NCI-H748 (cell line): ENCODE results near the gene HDHD2.
A peak's percentile ranks its signal among the peaks of the same experiment; 100 is the strongest.
"Not testable (repeated sequence)": the region's sequence is repeated elsewhere in the genome, so short reads cannot be mapped to it uniquely, and the experiment has no call there.

ENCODE experiments used
- DNase-seq: peaks from one replicate; lab custom pipeline; 2025; ENCODE audit not compliant: unreplicated experiment; lab: John Stamatoyannopoulos, UW

Gene HDHD2

DNA sequence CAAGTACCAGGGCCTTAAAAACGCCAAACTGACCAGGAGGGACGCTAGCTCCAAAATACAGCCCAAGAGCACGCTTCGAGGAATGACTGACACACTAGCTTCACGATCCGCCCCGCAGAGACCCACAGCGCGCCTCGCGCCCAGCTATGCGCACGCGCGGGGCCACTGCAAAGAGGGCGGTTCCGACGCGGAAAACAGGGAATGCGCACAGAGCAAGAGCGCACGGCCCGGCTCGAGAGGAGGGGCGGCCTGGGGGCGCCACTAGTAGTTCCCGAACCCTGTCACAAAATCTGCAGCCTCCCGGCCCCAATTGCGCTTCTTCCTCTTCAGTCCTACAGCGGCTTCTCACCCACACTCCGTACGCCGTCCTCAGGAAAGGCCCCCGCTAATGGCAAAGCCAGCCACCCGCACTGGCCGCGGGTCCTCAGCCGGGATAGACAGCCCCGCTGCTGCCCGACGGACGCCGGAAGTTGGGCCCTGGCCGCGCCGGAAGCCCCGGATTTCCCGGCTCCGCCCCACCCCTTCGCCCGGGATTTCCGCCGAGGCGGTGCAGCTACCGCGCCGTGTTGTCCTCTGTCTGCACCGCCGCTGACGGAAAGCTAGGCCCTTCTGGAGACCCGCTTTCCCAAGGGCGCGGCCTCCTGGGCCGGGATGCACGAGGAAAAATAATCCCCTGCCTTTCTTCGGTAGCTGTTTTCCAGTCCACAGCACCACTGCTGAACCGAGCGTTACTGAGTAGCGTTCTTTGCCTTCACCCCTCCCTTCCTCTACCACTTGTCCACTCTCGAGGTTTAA, at the start of gene HDHD2:
TSS of gene HDHD2 (minus strand) at position 472 of the 795 bp plus-strand sequence. CDS start 14,061 bp downstream, outside the sequence.
- peak; percentile 88 for DNase-seq

DNA sequence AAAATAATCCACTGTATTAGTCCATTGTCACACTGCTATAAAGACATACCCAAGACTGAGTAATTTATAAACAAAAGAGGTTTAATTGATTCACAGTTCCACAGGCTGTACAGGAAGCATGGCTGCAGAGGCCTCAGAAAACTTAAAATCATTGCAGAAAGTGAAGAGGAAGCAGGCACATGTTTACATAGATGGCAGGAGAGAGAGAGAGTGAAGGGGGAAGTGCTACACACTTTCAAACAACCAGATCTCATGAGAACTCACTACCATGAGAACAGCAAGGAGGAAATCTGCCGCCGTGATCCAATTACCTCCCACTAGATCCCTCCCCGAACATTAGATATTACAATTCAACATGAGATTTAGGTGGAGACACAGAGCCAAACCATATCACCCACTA, 45.7 kb upstream of the HDHD2 start:
- DNase-seq, result not testable (repeated sequence)

DNA sequence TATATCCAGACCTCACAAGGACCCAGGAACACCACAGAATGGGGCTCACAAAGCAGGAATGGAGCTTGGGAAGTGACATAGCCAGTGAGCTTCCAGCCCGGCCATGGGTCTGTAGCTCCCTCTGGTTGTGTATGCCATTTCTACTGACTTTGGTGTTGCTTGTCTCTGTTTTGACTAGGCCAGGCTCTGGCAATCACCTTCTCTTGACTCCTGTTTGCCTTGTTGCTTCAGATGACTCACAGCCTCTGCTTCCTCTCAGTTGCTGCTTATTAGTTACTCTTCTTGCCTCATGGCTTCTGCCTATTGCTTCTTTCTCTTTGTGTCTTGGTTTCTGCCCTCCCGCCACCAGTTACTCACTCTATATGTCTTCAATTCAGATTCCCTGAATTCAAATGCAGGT, 41.7 kb upstream of the HDHD2 start:
- DNase-seq, result no peak

DNA sequence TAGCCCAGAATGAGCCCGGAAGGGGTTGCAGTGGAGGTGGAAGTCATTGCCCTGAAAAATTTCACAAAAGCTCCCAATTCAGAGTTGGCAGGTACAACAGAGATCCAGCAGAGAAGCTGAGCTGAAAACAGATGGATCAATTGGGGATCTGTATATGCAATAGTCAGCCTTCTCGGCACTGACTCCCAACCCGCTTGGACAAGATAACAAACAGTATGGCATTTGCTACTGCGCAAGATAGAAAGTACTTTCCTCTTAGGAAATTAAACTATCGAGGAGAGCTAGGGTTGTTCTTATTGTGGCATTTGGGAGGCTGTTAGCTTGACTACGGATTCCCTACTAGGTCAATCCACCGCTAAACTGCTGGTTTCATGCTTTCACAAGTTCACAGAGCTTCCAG, 37.4 kb upstream of the HDHD2 start:
- DNase-seq, result no peak

GRCh38 chr18:47184419-47185050, 34.2 kb upstream of the HDHD2 start:
- peak; percentile 44 for DNase-seq

DNA sequence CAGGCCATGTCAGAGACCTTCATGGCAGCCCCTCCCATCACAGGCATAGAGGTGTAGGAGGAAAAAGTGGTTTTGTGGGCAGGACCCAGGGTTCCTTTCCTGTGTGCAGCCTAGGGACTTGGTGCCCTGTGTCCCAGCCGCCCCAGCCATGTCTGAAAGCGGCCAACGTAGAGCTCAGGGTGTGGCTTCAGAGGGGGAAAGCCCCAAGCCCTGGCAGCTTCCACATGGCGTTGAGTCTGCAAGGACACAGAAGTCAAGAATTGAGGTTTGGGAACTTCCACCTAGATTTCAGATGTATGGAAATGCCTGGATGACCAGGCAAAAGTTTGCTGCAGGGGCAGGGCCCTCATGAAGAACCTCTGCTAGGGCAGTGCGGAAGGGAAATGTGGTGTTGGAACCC, 31.9 kb upstream of the HDHD2 start:
- not testable (repeated sequence) for DNase-seq

- DNase-seq, result no peak
Observed at GRCh38 chr18:47180765-47181164, 30.5 kb upstream of the HDHD2 start.

DNA sequence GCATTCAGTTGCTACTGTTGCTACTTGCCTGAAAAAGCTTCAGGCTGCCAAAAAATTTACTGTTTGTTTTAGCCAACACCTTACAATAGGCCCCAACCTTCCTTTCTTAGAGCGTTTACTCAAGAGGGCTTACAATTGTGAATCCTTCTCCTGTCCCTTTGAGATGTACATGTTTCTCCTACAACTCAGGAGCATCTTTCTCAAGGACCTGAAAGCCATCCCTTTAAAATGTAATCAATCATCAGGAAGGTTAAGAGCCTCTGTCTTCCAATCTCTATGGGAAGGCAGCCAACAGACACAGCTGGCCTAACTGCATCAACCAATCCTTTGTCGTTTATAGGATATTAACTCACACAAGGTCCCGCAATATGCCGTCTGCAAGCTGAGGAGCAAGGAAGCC, 29.2 kb upstream of the HDHD2 start:
- peak; percentile 28 for DNase-seq

- DNase-seq, result peak; percentile 95
Observed at GRCh38 chr18:47175898-47176575, 25.7 kb upstream of the HDHD2 start, which contains the start of gene IER3IP1. Gene IER3IP1, minus strand, starts transcription at chr18:47176364. Its CDS starts 87 bp downstream, at chr18:47176277.

DNA sequence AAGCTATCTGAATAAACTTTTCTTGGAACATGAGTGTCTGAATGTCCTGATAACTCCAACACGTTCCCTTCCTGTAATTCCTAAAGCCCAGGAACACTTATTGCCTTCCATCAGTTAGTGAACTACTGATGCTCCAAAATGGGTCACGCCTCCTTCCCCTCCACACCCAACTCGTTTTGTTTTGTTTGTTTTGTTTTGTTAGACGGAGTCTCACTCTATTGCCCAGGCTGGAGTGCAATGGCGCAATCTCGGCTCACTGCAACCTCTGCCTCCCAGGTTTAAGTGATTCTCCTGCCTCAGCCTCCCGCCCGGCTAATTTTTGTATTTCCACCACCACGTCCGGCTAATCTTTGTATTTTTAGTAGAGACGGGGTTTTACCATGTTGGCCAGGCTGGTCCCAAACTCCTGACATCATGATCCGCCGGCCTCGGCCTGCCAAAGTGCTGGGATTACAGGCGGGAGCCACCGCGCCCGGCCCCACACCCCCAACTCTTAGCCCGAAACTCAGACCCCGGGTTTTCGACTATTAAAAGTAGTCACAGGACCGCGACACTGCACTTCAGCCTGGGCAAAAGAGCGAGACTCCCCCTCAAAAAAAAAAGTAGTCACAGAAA, 25.1 kb upstream of the HDHD2 start:
- peak; percentile 48 for DNase-seq

DNA sequence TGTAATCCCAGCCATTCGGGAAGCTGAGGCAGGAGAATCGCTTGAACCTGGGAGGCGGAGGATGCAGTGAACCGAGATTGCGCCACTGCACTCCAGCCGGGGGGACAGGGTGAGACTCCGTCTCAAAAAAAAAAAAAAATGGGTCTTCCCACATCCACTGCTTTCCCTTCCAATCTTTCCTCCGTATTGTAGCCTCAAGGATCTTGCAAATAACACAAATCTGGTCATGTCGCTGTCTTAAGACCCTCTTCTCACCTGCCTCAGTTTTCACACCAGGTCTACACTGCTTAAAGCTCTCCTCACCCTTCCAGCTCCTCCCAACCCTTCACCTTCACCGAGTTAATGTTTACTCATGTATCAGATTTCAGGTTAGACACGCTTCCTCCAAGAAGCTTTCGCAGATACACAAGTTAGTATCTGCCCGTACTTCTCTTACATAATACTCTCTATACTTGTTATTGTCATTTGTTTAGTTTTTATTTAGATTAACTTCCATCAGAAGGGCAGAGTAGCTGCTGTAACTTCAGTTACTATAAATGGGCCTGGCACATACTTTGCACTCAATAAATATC, 24.3 kb upstream of the HDHD2 start:
- peak; percentile 45 for DNase-seq

GRCh38 chr18:47172476-47172875, 22.2 kb upstream of the HDHD2 start:
- no peak for DNase-seq

DNA sequence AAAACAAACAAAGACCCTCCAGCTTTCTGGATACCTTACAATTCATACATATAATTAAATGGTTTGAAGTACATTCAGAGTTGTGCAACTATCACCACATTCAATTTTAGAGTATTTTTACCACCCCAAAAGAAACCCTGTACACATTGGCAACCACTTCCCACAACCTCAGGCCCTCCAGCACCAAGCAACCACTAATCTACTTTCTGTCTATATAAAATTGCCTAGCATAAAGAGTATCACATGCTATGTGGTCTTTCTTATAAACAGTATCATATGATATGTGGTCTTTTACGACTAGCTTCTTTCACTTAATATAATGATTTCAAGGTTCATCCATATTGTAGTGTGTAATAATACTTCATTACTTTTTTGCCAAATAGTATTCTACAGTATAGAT, 18.6 kb upstream of the HDHD2 start:
- no peak for DNase-seq

GRCh38 chr18:47168509-47168908, 18.2 kb upstream of the HDHD2 start:
- no peak for DNase-seq

GRCh38 chr18:47166294-47166693, 16.0 kb upstream of the HDHD2 start:
- DNase-seq, result no peak

DNA sequence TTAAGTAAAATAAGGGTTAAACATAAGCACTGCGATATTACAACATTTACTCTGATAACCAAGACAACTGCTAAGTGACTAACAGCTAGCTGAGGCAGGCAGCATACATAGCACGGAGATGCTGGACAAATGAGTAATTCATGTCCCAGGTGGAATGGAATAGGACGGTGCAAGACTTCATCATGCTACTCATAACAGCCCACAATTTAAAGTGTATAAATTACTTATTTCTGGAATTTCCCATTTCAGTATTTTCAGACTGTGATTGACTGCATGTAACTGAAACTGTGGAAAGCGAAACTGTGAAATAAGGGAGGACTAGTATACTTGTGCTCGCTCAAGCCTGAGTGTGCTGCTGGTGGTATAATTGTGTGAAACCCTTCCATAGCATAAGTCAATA, 12.9 kb upstream of the HDHD2 start:
- DNase-seq, result no peak

DNA sequence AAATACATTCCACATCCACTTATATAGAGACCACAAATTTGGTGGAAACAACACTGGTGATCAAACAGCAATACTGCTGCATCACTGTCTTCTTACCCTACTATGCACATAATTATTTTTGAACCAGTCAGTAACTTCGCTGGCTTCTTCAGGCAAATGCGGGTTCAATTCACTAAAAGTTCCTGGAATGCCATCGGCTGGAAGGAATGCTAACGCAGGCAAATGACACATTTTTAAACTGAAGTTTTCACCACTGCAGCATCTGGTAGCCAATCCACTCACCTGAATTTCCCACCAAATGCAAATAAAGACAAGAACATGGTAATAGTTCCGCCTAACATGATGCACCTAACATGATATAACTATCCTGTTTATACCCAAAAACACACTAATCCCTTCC, 10.0 kb upstream of the HDHD2 start:
- DNase-seq, result no peak

- DNase-seq, result not testable (repeated sequence)
Observed at GRCh38 chr18:47158404-47158803, 8.1 kb upstream of the HDHD2 start.

GRCh38 chr18:47151439-47151838, 1.1 kb upstream of the HDHD2 start:
- no peak for DNase-seq

- DNase-seq, result peak; percentile 58
Observed at GRCh38 chr18:47150824-47151366, 595 bp upstream of the HDHD2 start.
